ENCODE results near the gene FTO. TPM values are rescaled to one million over a fixed set of nuclear protein-coding genes. Genes with fewer than 3 reads are reported as not detected.

FTO gene
- polyA plus RNA-seq, 1 donor from 2014 or later, result 80.1 TPM

GRCh38 chr16:53896722-53897121 is 192.8 kb downstream of the FTO start:
- Histone ChIP-seq H4K20me1 (ENCODE audit: insufficient read depth) (no peaks in the 10 kb centered on the region), H3K9me2 (ENCODE audit: insufficient read depth, low read length) (no peaks in the 10 kb centered on the region), H3K36me3 (ENCODE audit: insufficient read depth, low read length) (no peaks in the 10 kb centered on the region), H3K27ac (ENCODE audit: low read length) (no peak overlapping the region), H3K4me2 (ENCODE audit: low read length) (no peak overlapping the region), H3K9me3 (ENCODE audit: low read length) (no peaks in the 10 kb centered on the region), H2AFZ (ENCODE audit: low read depth, low read length) (no peak overlapping the region), H3F3A (ENCODE audit: insufficient read depth, low read length, poor library complexity, severe bottlenecking) (no peaks in the 10 kb centered on the region), H3K9ac (ENCODE audit: low read length) (no peak overlapping the region), H3K4me3 (ENCODE audit: low read length) (no peak overlapping the region), H3K27me3 (ENCODE audit: insufficient read depth, low read depth, low read length) (no peaks in the 10 kb centered on the region), H3K79me2 (replicated peaks; ENCODE audit: insufficient read depth, low read length) (no peaks in the 10 kb centered on the region)
- TF ChIP-seq TAF1 (IDR thresholded peaks at IDR 0.05; ENCODE audit: low read depth), result no peak
- no peak for TF ChIP-seq EP300 (conservative IDR thresholded peaks at IDR 0.05; ENCODE audit: poor library complexity, severe bottlenecking)
- TF ChIP-seq EZH2 (IDR thresholded peaks at IDR 0.05; ENCODE audit: borderline replicate concordance, insufficient read depth, low read length, poor library complexity, severe bottlenecking), result no peak
- TF ChIP-seq SMC3 (conservative IDR thresholded peaks at IDR 0.05; ENCODE audit: poor library complexity), result no peak
- TF ChIP-seq, protein P1, sequence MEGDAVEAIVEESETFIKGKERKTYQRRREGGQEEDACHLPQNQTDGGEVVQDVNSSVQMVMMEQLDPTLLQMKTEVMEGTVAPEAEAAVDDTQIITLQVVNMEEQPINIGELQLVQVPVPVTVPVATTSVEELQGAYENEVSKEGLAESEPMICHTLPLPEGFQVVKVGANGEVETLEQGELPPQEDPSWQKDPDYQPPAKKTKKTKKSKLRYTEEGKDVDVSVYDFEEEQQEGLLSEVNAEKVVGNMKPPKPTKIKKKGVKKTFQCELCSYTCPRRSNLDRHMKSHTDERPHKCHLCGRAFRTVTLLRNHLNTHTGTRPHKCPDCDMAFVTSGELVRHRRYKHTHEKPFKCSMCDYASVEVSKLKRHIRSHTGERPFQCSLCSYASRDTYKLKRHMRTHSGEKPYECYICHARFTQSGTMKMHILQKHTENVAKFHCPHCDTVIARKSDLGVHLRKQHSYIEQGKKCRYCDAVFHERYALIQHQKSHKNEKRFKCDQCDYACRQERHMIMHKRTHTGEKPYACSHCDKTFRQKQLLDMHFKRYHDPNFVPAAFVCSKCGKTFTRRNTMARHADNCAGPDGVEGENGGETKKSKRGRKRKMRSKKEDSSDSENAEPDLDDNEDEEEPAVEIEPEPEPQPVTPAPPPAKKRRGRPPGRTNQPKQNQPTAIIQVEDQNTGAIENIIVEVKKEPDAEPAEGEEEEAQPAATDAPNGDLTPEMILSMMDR (IDR thresholded peaks at IDR 0.05; ENCODE audit: poor library complexity, severe bottlenecking), result no peak
- no peak for TF ChIP-seq REST (IDR thresholded peaks at IDR 0.05; ENCODE audit: borderline replicate concordance)
- no peak for TF ChIP-seq POLR2AphosphoS5 (IDR thresholded peaks at IDR 0.05)
- TF ChIP-seq MXI1 (conservative IDR thresholded peaks at IDR 0.05; ENCODE audit: poor library complexity, severe bottlenecking), result no peak
- TF ChIP-seq RAD21 (conservative IDR thresholded peaks at IDR 0.05), result no peak

GRCh38 chr16:53898993-53899392 is 195.0 kb downstream of the FTO start:
- H3K27ac ChIP-seq (ENCODE audit: low read length), result no peak overlapping the region
- H3K36me3 ChIP-seq (ENCODE audit: insufficient read depth, low read length), result no peaks in the 10 kb centered on the region
- H3K4me3 ChIP-seq (ENCODE audit: low read length), result no peak overlapping the region
- no peaks in the 10 kb centered on the region for H3K9me3 ChIP-seq (ENCODE audit: low read length)
- H3K9ac ChIP-seq (ENCODE audit: low read length), result no peak overlapping the region
- H3K79me2 ChIP-seq (replicated peaks; ENCODE audit: insufficient read depth, low read length), result no peaks in the 10 kb centered on the region
- no peaks in the 10 kb centered on the region for H4K20me1 ChIP-seq (ENCODE audit: insufficient read depth)
- TF ChIP-seq EP300 (conservative IDR thresholded peaks at IDR 0.05; ENCODE audit: poor library complexity, severe bottlenecking), result no peak
- no peak for TF ChIP-seq EZH2 (IDR thresholded peaks at IDR 0.05; ENCODE audit: borderline replicate concordance, insufficient read depth, low read length, poor library complexity, severe bottlenecking)
- TF ChIP-seq POLR2AphosphoS5 (IDR thresholded peaks at IDR 0.05), result no peak
- no peak for TF ChIP-seq MXI1 (conservative IDR thresholded peaks at IDR 0.05; ENCODE audit: poor library complexity, severe bottlenecking)
- no peak for TF ChIP-seq REST (IDR thresholded peaks at IDR 0.05; ENCODE audit: borderline replicate concordance)
- TF ChIP-seq SMC3 (conservative IDR thresholded peaks at IDR 0.05; ENCODE audit: poor library complexity), result no peak
- TF ChIP-seq, protein P1 (IDR thresholded peaks at IDR 0.05; ENCODE audit: poor library complexity, severe bottlenecking), result no peak
- no peak for TF ChIP-seq TAF1 (IDR thresholded peaks at IDR 0.05; ENCODE audit: low read depth)
- no peak for TF ChIP-seq RAD21 (conservative IDR thresholded peaks at IDR 0.05)
- H3F3A ChIP-seq (ENCODE audit: insufficient read depth, low read length, poor library complexity, severe bottlenecking), result no peaks in the 10 kb centered on the region
- no peaks in the 10 kb centered on the region for H3K27me3 ChIP-seq (ENCODE audit: insufficient read depth, low read depth, low read length)
- no peaks in the 10 kb centered on the region for H3K9me2 ChIP-seq (ENCODE audit: insufficient read depth, low read length)
- H2AFZ ChIP-seq (ENCODE audit: low read depth, low read length), result no peak overlapping the region
- H3K4me2 ChIP-seq (ENCODE audit: low read length), result no peak overlapping the region

All from neural cell (in vitro differentiated cells).